IPS-20b (cell line): ENCODE measurements around the gene PDXDC1.
A peak's percentile ranks its signal among the peaks of the same experiment; 100 is the strongest.
"Not testable (repeated sequence)": the region's sequence is repeated elsewhere in the genome, so short reads cannot be mapped to it uniquely, and the experiment has no call there.

Experiments
- H3K27ac ChIP-seq: one replicate; pipeline ENCODE4 v1.5.1; 2013; ENCODE audit warnings: low read length
- H3K27me3 ChIP-seq: 2 replicates; pipeline ENCODE4 v1.6.1; 2013; ENCODE audit warnings: mild to moderate bottlenecking, low read length, inconsistent platforms; ENCODE audit not compliant: insufficient read depth
- H3K36me3 ChIP-seq: 2 replicates; pipeline ENCODE4 v1.6.1; 2013; ENCODE audit warnings: low read depth, mild to moderate bottlenecking, inconsistent platforms, low read length, moderate library complexity; ENCODE audit not compliant: insufficient read depth
- H3K4me1 ChIP-seq: 2 replicates; pipeline ENCODE4 v1.6.1; 2013; ENCODE audit warnings: mild to moderate bottlenecking, control low read depth, inconsistent platforms, low read length, moderate library complexity; ENCODE audit not compliant: insufficient read depth
- H3K4me3 ChIP-seq: 2 replicates; pipeline ENCODE4 v1.5.1; 2013; ENCODE audit warnings: mild to moderate bottlenecking, low read length, inconsistent platforms
- H3K9ac ChIP-seq: 2 replicates; pipeline ENCODE4 v1.6.1; 2013; ENCODE audit warnings: low read depth, mild to moderate bottlenecking, inconsistent platforms, low read length, moderate library complexity
- H3K9me3 ChIP-seq: 2 replicates; pipeline ENCODE4 v1.6.1; 2013; ENCODE audit warnings: mild to moderate bottlenecking, low read depth, low read length, inconsistent platforms; ENCODE audit not compliant: insufficient read depth

PDXDC1 gene

DNA sequence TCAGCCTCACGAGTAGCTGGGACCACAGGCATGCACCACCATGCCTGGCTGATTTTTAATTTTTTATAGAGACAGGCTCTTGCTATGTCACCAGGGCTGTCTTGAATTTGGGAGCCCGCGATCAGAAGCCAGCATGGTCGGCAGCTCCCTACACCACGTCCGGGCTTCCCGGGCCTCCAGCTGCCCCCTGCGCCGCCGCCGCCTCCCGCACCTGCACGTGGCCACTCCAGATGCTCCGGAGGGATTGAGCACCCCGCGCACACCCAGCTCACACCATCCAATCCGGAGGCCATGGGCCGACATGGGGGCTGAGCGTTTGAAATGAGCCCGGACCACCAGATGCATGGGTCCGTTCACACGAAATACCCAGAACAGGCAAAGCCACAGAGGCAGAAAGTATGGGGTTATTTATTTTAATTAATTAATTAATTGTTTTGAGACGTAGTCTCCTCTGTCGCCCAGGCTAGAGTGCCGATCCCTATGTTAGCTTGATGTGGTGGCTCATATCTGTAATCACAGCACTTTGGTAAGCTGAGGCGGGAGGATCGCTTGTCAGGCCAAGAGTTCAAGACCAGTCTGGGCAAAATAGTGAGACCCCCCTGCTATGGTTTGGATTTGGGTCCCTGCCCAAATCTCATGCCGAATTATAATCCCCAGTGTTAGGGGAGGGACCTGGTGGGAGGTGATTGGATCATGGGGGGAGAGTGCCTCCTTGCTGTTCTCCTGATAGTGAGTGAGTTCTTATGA lies 17.1 kb upstream of the PDXDC1 start:
- no peaks in the 10 kb centered on the region for H3K27me3 ChIP-seq
- no peak overlapping the region for H3K9ac ChIP-seq
- H3K36me3 ChIP-seq: no peaks in the 10 kb centered on the region
- no peaks in the 10 kb centered on the region for H3K4me1 ChIP-seq
- no peak overlapping the region for H3K4me3 ChIP-seq
- H3K27ac ChIP-seq: no peak overlapping the region
- H3K9me3 ChIP-seq: no peaks in the 10 kb centered on the region

DNA sequence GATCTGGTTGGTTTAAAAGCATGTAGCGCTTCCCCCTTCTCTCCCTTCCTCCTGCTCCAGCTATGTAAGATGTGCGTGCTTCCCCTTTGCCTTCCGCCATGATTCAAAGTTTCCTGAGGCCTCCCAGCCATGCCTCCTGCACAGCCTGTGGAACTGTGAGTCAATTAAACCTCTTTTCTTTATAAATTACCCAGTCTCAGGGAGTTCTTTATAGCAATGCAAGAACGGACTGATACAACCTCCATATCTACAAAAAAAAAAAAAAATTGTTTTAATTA lies 16.6 kb upstream of the PDXDC1 start:
- Histone ChIP-seq H3K4me1 (no peaks in the 10 kb centered on the region), H3K9ac (no peak overlapping the region), H3K4me3 (no peak overlapping the region), H3K9me3 (no peaks in the 10 kb centered on the region), H3K36me3 (no peaks in the 10 kb centered on the region), H3K27me3 (no peaks in the 10 kb centered on the region), H3K27ac (no peak overlapping the region)

DNA sequence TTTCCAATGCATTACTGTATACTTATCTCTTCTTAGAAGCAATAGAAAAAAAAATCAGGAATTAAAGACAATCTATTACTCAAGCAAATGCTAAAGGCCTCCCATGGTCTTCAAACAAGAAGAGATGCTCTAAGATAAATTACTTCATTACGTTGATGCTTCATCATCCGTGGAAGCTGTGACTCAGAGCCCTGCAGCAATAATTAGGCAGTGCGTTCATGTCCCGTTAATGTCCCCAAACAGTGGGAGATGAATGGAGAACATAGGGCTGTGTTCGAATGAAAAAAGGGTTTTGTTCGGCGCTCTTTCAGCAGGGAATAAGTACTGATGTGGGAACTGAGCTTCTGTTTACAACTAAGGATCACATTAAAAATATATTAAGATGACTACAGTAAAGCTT lies 15.9 kb upstream of the PDXDC1 start:
- H3K27me3 ChIP-seq: no peaks in the 10 kb centered on the region
- H3K4me1 ChIP-seq: no peaks in the 10 kb centered on the region
- no peak overlapping the region for H3K4me3 ChIP-seq
- H3K36me3 ChIP-seq: no peaks in the 10 kb centered on the region
- H3K9ac ChIP-seq: no peak overlapping the region
- no peak overlapping the region for H3K27ac ChIP-seq
- H3K9me3 ChIP-seq: no peaks in the 10 kb centered on the region

DNA sequence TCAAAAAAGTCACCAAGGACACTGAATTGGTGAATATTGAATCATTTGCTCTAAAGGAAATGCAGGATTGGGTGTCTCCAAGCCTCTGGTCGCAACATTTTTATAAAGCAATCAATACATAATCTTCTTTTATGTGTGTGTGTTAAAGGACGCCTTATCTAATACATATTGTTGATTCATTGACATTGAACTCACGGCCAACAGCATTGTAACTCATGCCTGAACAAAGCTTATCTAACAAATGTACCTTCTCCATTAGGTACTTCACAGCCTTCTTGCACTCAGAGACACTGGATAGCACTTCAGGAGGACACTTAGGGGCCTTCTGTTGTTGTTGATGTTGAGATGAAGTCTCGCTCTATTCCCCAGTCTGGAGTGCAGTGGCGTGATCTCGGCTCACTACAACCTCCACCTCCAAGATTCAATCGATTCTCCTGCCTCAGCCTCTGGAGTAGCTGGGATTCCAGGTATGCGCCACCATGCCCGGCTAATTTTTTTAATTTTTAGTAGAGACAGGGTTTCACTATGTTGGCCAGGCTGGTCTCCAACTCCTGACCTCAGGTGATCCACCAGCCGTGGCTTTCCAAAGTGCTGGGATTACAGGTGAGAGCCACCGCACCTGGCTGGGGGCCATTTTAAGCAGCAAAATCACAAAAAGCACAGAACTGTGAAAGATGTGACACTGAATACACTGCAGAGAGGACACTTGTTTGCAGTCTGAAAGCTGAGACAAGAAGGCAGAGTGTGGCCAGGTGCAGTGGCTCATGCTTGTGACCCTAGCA lies 13.2 kb upstream of the PDXDC1 start:
- Histone ChIP-seq H3K9me3 (no peaks in the 10 kb centered on the region), H3K9ac (no peak overlapping the region), H3K27me3 (no peaks in the 10 kb centered on the region), H3K36me3 (no peaks in the 10 kb centered on the region), H3K27ac (no peak overlapping the region), H3K4me1 (no peaks in the 10 kb centered on the region), H3K4me3 (no peak overlapping the region)

DNA sequence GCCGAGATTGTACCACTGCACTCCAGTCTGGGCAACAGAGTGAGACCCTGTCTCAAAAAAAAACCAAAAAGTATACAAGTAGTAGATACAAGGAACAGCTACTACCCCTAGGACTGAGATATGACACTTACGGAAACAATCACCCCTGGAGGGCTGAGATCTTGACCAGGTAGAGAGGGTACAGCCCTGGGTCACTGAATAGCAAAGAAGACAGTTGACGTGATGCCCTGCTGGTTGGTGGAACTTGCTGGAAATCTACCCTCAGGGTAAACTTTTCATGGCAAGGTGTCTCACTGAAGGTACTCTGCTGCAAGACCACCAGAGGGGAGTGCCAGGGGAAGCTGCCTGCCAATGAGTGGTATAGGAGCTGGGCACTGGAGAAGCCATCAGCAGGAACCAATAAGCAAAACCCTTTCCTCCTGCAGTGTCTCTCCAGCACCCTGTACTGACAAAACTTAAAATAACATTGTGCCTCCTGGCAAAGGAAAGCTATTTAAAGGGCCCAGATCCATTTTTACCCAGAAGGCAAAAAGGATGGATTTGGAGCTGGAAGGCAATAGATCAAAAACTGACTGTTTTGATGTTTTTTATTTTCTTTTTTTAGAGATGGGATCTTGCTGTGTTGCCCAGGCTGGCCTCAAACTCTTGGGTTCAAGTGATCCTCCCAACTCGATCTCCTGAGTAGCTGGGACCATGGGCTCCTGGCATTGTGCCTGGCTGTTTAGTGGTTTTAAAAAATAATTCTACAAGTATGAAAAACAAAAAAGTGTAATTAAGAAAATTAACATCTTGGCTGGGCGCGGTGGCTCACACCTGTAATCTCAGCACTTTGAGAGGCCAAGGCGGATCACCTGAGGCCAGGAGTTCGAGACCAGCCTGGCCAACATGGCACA lies 11.3 kb upstream of the PDXDC1 start:
- Histone ChIP-seq H3K4me1 (no peaks in the 10 kb centered on the region), H3K36me3 (no peaks in the 10 kb centered on the region), H3K27ac (no peak overlapping the region), H3K4me3 (no peak overlapping the region), H3K9me3 (no peaks in the 10 kb centered on the region), H3K27me3 (no peaks in the 10 kb centered on the region), H3K9ac (no peak overlapping the region)

DNA sequence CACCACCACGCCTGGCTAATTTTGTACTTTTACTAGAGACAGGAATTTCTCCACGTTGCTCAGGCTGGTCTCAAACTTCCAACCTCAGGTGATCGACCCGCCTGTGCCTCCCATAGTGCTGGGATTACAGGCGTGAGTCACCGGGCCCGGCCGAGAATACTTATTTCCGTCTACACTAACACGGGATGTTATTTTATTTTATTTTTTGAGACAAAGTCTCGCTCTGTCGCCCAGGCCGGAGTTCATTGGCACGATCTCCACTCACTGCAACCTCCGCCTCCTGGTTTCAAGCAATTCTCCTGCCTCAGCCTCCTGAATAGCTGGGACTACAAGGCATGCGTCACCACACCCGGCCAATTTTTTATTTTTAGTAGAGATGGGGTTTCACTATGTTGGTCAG lies 9.5 kb upstream of the PDXDC1 start:
- Histone ChIP-seq H3K36me3 (no peaks in the 10 kb centered on the region), H3K27ac (no peak overlapping the region), H3K9me3 (no peaks in the 10 kb centered on the region), H3K4me3 (no peak overlapping the region), H3K27me3 (no peaks in the 10 kb centered on the region), H3K9ac (no peak overlapping the region), H3K4me1 (no peaks in the 10 kb centered on the region)

DNA sequence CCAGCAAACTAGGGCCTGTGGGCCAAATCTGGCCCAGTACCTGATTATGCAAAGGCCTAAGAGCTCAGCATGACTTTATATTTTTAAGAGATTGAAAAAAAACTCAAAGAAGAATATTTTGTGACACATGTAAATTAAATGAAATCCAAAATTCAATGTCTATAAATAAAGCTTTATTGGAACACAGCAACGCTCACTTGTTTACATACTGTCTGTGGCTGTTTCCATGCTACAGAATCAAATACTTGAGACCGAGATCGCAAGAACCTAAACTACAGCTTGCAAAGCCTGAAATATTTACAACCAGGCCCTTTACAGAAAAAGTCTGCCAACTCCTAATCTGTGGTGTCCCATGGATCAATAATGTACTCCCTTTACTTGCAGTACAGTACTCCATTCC lies 5.0 kb upstream of the PDXDC1 start:
- H3K27me3 ChIP-seq, H3K36me3 ChIP-seq, H3K4me3 ChIP-seq, H3K9ac ChIP-seq, H3K27ac ChIP-seq, H3K4me1 ChIP-seq, H3K9me3 ChIP-seq: not testable (repeated sequence)

DNA sequence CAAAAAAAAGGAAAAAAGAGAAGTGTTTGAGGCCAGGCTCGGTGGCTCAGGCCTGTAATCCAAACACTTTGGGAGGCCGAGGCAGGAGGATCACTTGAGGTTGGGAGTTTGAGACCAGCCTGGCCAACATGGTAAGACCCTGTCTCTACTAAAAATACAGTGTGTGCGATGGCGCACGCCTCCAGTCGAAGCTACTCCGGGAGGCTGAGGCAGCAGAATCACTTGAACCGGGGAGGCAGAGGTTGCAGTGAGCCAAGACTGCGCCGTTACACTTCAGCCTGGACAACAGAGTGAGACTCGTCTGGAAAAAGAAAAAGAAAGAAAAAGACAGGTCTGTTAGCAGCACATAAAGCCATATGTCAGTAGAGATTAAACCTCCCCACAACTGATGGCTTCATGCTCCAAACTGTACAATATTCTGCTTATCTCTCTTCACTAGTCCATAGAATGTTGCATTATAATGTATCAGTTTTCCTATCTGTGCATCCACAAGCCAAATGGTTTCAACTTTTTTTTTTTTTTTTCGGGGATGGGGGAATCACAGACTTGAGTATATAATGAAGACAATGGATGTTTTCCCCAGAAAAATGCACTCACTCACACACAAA lies 3.1 kb upstream of the PDXDC1 start:
- not testable (repeated sequence) for H3K27me3 ChIP-seq, H3K9ac ChIP-seq, H3K4me1 ChIP-seq, H3K36me3 ChIP-seq, H3K9me3 ChIP-seq, H3K27ac ChIP-seq, H3K4me3 ChIP-seq

DNA sequence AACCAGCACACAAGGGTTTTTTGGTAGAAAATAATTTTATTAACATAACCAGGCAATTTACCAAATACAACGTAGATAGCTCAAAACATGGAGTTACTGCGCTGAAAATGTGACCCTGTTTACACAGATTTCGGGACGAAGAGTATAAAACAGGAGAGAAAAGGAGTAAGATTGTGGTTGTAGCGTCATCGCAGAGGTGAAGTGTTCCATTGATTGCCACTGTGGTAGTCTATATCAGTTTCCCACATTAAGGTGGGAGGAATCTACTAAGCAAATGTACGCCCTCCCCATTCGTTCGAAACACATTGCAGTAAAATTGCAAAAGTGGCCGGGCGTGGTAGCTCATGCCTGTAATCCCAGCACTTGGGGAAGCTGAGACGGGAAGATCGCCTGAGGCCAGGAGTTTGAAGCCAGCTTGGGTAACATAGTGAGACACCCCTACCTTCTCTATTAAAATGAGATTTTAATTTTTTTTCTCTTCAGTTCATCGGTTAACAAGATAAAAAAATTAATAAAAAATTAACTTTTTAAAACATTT lies 972 bp upstream of the PDXDC1 start:
- not testable (repeated sequence) for H3K27me3 ChIP-seq, H3K9me3 ChIP-seq, H3K4me1 ChIP-seq, H3K27ac ChIP-seq, H3K36me3 ChIP-seq
- H3K9ac ChIP-seq: peak overlapping the region; percentile 90; the same call in 1 of the 2 replicates
- H3K4me3 ChIP-seq: peak overlapping the region; percentile 81

DNA sequence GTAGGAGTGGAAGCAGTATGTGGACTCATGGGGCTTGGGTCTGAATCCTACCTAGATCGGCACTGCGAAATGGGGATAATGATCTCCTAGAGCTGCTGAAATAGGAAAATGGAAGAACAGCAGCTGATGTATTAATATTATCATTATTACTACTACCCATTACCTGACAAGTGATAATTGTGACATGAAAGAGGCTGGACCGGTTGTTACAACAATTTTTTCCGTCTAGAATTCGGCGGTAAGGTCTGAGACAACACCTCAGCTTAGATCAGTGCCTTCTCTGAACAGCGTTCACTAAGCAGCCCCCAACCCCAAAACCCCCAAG lies 533 bp upstream of the PDXDC1 start:
- H3K4me1 ChIP-seq, H3K27ac ChIP-seq, H3K27me3 ChIP-seq, H3K36me3 ChIP-seq, H3K9me3 ChIP-seq: not testable (repeated sequence)
- Histone ChIP-seq H3K4me3 (peak overlapping the region; percentile 81), H3K9ac (peak overlapping the region; percentile 90; the same call in 1 of the 2 replicates)

DNA sequence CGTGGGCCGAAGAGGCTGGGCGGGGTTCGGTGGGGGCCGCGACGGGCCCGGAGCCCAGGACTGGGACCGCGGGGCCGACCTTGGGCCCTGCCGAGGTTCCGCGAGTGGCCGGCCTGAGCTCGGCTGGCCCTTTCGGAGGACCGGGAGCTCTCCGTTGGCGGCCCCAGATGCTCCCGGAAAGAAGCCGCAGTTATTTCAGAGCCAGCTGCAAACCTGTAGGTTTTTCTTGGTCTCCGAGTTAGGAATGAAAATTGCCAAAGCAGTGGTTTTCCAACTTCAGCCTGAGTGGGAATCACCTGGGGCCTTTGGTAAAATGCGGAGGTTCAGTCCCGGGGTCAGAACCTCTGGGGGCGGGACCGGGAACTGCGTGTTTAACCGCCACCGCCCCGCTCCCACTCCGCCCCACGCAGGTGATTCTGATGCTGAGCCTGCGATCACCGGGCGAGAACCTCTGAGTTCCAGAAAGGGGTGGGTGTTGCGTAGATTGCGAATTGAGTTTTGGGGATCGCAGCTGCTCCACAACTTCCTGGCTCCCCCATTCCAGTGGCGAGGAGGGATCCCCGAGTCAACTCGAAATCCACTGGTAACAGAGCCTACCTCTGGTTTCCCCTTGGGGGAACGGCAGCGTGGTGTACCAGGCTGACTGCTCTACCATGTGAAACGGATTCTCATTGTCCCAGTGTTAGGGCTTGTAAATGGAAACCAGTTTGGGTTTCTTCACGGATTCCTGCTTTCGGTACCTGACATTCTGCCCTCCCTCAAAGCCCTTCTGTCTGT lies 780 bp downstream of the PDXDC1 start:
- H3K27ac ChIP-seq, H3K9me3 ChIP-seq, H3K36me3 ChIP-seq, H3K4me1 ChIP-seq, H3K27me3 ChIP-seq: not testable (repeated sequence)
- peak overlapping the region; percentile 81 for H3K4me3 ChIP-seq
- peak overlapping the region; percentile 90; the same call in 1 of the 2 replicates for H3K9ac ChIP-seq
